Stomach (tissue), 19 donors: Measurements from ENCODE around the gene TPSB2. TPM values are rescaled to one million over a fixed set of nuclear protein-coding genes. Genes with fewer than 3 reads are reported as not detected.
"Not testable (repeated sequence)": the region's sequence is repeated elsewhere in the genome, so short reads cannot be mapped to it uniquely, and the experiment has no call there.

Experiments used
- DNase-seq, 2 donors: peaks; one replicate each; pipeline versions ENCODE4 v3.0.0 to v3.0.0-alpha.2; 2013 to 2019
- H3K27ac ChIP-seq, 5 donors: fragments of 200-600 bp in 4 of 5; sonication (generic) in 4 of 5; one replicate each; pipeline ENCODE4 v1.5.1; 2013 to 2019; ENCODE audit warnings: mild to moderate bottlenecking in 1 of 5, moderate library complexity in 1 of 5
- H3K27me3 ChIP-seq, 3 donors: fragments of 200-600 bp; sonication (generic); one replicate each; pipeline ENCODE4 v1.5.1; 2017 to 2019; ENCODE audit warnings: mixed run types in 1 of 3
- H3K36me3 ChIP-seq, 4 donors: fragments of 200-600 bp; sonication (generic); 1 replicate in 3 of 4; 2 replicates in 1 of 4; pipeline ENCODE4 v1.5.1; 2016 to 2019
- H3K4me1 ChIP-seq, 4 donors: fragments of 200-600 bp; sonication (generic); one replicate each; pipeline ENCODE4 v1.5.1; 2016 to 2019
- H3K4me3 ChIP-seq, 4 donors: fragments of 200-600 bp; sonication (generic) in 3 of 4; one replicate each; pipeline ENCODE4 v1.5.1; 2016 to 2019; ENCODE audit warnings: mild to moderate bottlenecking in 1 of 4
- H3K9me3 ChIP-seq, 4 donors: fragments of 200-600 bp; sonication (generic); one replicate each; pipeline ENCODE4 v1.5.1; 2016 to 2019
- EP300 ChIP-seq: sonication (generic); formaldehyde crosslinking; IDR thresholded peaks from one replicate; pipeline ENCODE4 v1.6.1; 2017; ENCODE audit warnings: antibody characterized with exemption
- POLR2A ChIP-seq, 4 donors: fragments of 450-650 bp; IDR thresholded peaks; one replicate each; pipeline ENCODE4 v1.6.1; 2016; ENCODE audit warnings: antibody characterized with exemption in 4 of 4, control low read depth in 2 of 4, mild to moderate bottlenecking in 1 of 4, moderate library complexity in 1 of 4
- POLR2AphosphoS5 ChIP-seq, 3 donors: sonication (generic); formaldehyde crosslinking; IDR thresholded peaks; one replicate each; pipeline ENCODE4 v1.6.1; 2016; ENCODE audit warnings: antibody characterized with exemption in 3 of 3
- WGBS, 5 donors: extraction: QIAGEN DNeasy Blood & Tissue Kit in 3 of 5; methylation state at CpG; one replicate each; pipeline versions ENCODE4 v1.1.5 to v1.1.7; 2013 to 2018; 5-methylcytosine and 5-hydroxymethylcytosine counted together
- intact Hi-C: fragments of 100-400 bp; cut with DNase I; formaldehyde crosslinking; loops from one replicate; pipeline ENCODE4 v1.15.1; 2023; ENCODE audit warnings: low total_unique reads
- long read RNA-seq, 10 donors: transcript quantifications; one replicate each; lab custom pipeline, GENCODE V29; 2026
- polyA plus RNA-seq, 3 donors: library from polyadenylated mRNA; stranded (reverse); fragments of 200-250 nt; gene quantifications; one replicate each; pipeline ENCODE4 v1.2.3, GENCODE V29; 2013
- total RNA-seq, 5 donors: library from RNA; depleted of rRNA; stranded (reverse); fragments of >200 nt; gene quantifications; one replicate each; pipeline versions ENCODE4 v1.1.0 to v1.2.3, GENCODE V29; 2014 to 2016
- TF ChIP-seq, protein P1 (sequence below), 7 experiments: fragments of 450-650 bp in 4 of 7; fragments of 200-600 bp in 3 of 7; sonication (generic) in 3 of 7; IDR thresholded peaks; one replicate each; pipeline ENCODE4 v1.5.1; 2016 to 2019; ENCODE audit warnings: antibody characterized with exemption in 7 of 7, control low read depth in 2 of 7, mild to moderate bottlenecking in 1 of 7
- donor health status: healthy with polysubstance abuse.
- donor health status: Bipolar disorder and iron deficiency.
- donor health status: healthy.

The TPSB2 gene
- total RNA-seq (100 to 1,000 TPM in 2 of 5 donors, 10 to 100 TPM in 1, 1 to 10 TPM in 1, not detected in 1; 1.8 to 158 (median 70.5) TPM), polyA plus RNA-seq (100 to 1,000 TPM in 1 of 3 donors, 10 to 100 TPM in 2; 19.0 to 164 (median 47.9) TPM)
- long read RNA-seq, donor 1, result 0 reads
- long read RNA-seq, donor 2, partial matches to known transcripts, result 0 of 1 reads
- long read RNA-seq, donor 2, other reads (novel, unspliced or antisense), result 0 of 1 reads
- long read RNA-seq, donor 3, result 0 reads
- long read RNA-seq, donor 4, result 0 reads
- long read RNA-seq, donor 5, partial matches to known transcripts, result 0 of 1 reads
- long read RNA-seq, donor 5, other reads (novel, unspliced or antisense), result 0 of 1 reads
- long read RNA-seq, donor 6, partial matches to known transcripts, result 0 of 1 reads
- long read RNA-seq, donor 6, other reads (novel, unspliced or antisense), result 0 of 1 reads
- long read RNA-seq, donor 7, result 0 reads
- long read RNA-seq, donor 8, partial matches to known transcripts, result 0 of 2 reads
- long read RNA-seq, donor 8, other reads (novel, unspliced or antisense), result 0 of 2 reads
- long read RNA-seq, donor 9, result 0 reads
- long read RNA-seq, donor 10, result 0 reads

DNA sequence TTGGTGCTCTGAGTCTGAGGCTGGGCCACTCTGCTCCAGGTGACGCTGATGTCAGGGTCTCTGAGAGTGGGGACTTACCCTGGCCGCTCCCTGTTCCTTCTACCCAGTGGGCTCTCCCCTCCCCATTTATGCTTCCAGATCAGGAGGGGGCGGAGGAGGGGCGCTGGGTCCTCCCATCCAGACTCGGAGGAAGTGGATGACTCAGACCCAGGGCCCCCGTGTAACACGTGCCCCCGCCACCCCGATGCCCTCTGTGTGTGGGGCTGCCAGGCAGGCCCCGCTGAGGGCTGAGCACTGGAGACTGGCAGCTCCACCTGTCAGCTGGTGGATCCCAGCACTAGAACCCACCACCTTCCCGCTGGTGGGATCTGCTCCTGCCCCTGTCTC, at the start of gene TPSB2:
Gene TPSB2 (minus strand): TSS at position 101 of the 387 bp plus-strand sequence. CDS start 233 bp downstream, outside the sequence.
- peaks cover 0 to 10% (median 0%) of the 10 kb centered on the region in 3 donors for H3K27me3 ChIP-seq
- H3K9me3 ChIP-seq, intact Hi-C loops, H3K4me3 ChIP-seq, H3K36me3 ChIP-seq, H3K27ac ChIP-seq, DNase-seq: not testable (repeated sequence)
- WGBS, 5 donors, result 70 to 90% (median 78%) methylated on average over 2 to 5 of the region's 11 CpGs; no CpG with 5 or more reads in 1 of the 5 donors
- peaks cover 10 to 19% (median 13%) of the 10 kb centered on the region in 4 donors for H3K4me1 ChIP-seq

GRCh38 chr16:1279081-1279944, 49.3 kb upstream of the TPSB2 start:
- 68 to 80% (median 77%) methylated on average over 12 to 30 of the region's 30 CpGs for WGBS, 5 donors
- TF ChIP-seq POLR2AphosphoS5 (IDR thresholded peaks at IDR 0.05) (no peak), POLR2A (IDR thresholded peaks at IDR 0.05) (no peak), EP300 (no peak)
- TF ChIP-seq, protein P1, sequence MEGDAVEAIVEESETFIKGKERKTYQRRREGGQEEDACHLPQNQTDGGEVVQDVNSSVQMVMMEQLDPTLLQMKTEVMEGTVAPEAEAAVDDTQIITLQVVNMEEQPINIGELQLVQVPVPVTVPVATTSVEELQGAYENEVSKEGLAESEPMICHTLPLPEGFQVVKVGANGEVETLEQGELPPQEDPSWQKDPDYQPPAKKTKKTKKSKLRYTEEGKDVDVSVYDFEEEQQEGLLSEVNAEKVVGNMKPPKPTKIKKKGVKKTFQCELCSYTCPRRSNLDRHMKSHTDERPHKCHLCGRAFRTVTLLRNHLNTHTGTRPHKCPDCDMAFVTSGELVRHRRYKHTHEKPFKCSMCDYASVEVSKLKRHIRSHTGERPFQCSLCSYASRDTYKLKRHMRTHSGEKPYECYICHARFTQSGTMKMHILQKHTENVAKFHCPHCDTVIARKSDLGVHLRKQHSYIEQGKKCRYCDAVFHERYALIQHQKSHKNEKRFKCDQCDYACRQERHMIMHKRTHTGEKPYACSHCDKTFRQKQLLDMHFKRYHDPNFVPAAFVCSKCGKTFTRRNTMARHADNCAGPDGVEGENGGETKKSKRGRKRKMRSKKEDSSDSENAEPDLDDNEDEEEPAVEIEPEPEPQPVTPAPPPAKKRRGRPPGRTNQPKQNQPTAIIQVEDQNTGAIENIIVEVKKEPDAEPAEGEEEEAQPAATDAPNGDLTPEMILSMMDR (IDR thresholded peaks at IDR 0.05), result no peak
- Histone ChIP-seq H3K27ac (no peak overlapping the region), H3K9me3 (no peaks in the 10 kb centered on the region), H3K27me3 (peaks cover 3 to 83% (median 32%) of the 10 kb centered on the region in 3 donors), H3K4me1 (no peaks in the 10 kb centered on the region), H3K4me3 (no peak overlapping the region), H3K36me3 (no peaks in the 10 kb centered on the region)
- intact Hi-C loops, result no loop called here
- DNase-seq, result no peak

DNA sequence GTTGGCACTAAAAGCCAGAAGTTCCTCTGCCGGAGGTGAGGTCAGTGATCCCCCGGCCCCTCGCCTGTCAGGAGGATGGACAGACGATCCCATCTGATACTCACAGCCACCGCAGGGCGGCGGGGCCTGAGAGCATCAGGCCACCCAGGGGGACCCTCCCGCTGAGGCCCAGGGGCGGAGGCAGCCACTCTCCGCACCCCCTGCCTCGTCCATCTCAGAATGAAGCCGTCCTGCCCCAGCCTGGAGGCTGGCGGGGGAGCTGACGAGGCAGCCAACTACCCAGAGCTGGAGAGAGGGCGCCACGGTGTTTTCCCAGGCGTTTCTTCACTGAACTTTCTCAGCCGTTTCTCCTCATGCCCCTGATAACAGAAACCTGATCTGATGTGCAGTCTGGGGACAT, 48.5 kb upstream of the TPSB2 start:
- peaks cover 3 to 83% (median 32%) of the 10 kb centered on the region in 3 donors for H3K27me3 ChIP-seq
- no peak for DNase-seq
- no peak overlapping the region for H3K27ac ChIP-seq
- H3K36me3 ChIP-seq, result no peaks in the 10 kb centered on the region
- TF ChIP-seq EP300 (no peak), POLR2A (IDR thresholded peaks at IDR 0.05) (no peak), POLR2AphosphoS5 (IDR thresholded peaks at IDR 0.05) (no peak)
- TF ChIP-seq, protein P1 (IDR thresholded peaks at IDR 0.05), result no peak
- H3K4me1 ChIP-seq, result no peaks in the 10 kb centered on the region
- intact Hi-C loops, result no loop called here
- no peaks in the 10 kb centered on the region for H3K9me3 ChIP-seq
- WGBS, 5 donors, result 10 to 30% (median 13%) methylated on average over 11 to 18 of the region's 18 CpGs; no CpG with 5 or more reads in 1 of the 5 donors
- no peak overlapping the region for H3K4me3 ChIP-seq

GRCh38 chr16:1277617-1278282, 47.8 kb upstream of the TPSB2 start:
- H3K36me3 ChIP-seq, result no peaks in the 10 kb centered on the region
- H3K4me3 ChIP-seq, result no peak overlapping the region
- no peaks in the 10 kb centered on the region for H3K4me1 ChIP-seq
- no peak for DNase-seq
- H3K9me3 ChIP-seq, result no peaks in the 10 kb centered on the region
- H3K27ac ChIP-seq, result no peak overlapping the region
- peaks cover 3 to 84% (median 32%) of the 10 kb centered on the region in 3 donors for H3K27me3 ChIP-seq
- 41 to 49% (median 46%) methylated on average over 18 to 21 of the region's 21 CpGs for WGBS, 5 donors
- TF ChIP-seq POLR2AphosphoS5 (IDR thresholded peaks at IDR 0.05), result no peak
- no peak for TF ChIP-seq EP300
- TF ChIP-seq POLR2A (IDR thresholded peaks at IDR 0.05), result no peak
- TF ChIP-seq, protein P1 (IDR thresholded peaks at IDR 0.05), result no peak
- intact Hi-C loops, result no loop called here
